ENCODE results near the gene WWOX.

GRCh38 chr16:78686601-78687000, 587.1 kb downstream of the WWOX start:
- TF ChIP-seq CTCF (IDR thresholded peaks at IDR 0.05; ENCODE audit: insufficient read depth, low read depth, low read length) (no peak), EZH2 (IDR thresholded peaks at IDR 0.05; ENCODE audit: insufficient read depth, low read length) (no peak)
